ENCODE data around the gene EME2. TPM values are rescaled to one million over a fixed set of nuclear protein-coding genes. Genes with fewer than 3 reads are reported as not detected.

EME2 gene
- total and polyA plus RNA-seq, 2 donors (not counting 1 experiment from before 2014, with no cell fraction given) = 34.6 to 42.5 TPM

- Mint-ChIP-seq H3K27me3 (no peaks in the 10 kb centered on the region), H3K27ac (no peak overlapping the region), H3K9me3 (ENCODE audit: insufficient read depth) (no peaks in the 10 kb centered on the region), H3K4me3 (no peak overlapping the region), H3K4me1 (no peaks in the 10 kb centered on the region)
- Histone ChIP-seq H3K36me3 (replicated peaks in 1 of 2; ENCODE audit: control extremely low read depth in 1 of 2, control insufficient read depth in 1 of 2, extremely low read depth in 1 of 2, insufficient read depth in 2 of 2, low read length in 1 of 2) (peaks cover 0 to 43% of the 10 kb centered on the region in 2 experiments), H3K27ac (ENCODE audit: low read length in 2 of 2) (no peak overlapping the region), H4K20me1 (ENCODE audit: control insufficient read depth, insufficient read depth, low read length, poor library complexity, severe bottlenecking) (peaks cover 10% of the 10 kb centered on the region), H3K27me3 (replicated peaks in 1 of 4; ENCODE audit: control extremely low read depth in 1 of 4, control insufficient read depth in 3 of 4, insufficient read depth in 4 of 4, low read length in 3 of 4) (no peaks in the 10 kb centered on the region), H3K9me3 (ENCODE audit: control extremely low read depth in 1 of 3, control insufficient read depth in 2 of 3, insufficient read depth in 1 of 3, low read length in 2 of 3) (no peaks in the 10 kb centered on the region), H3K4me2 (replicated peaks; ENCODE audit: low read depth, low read length, poor library complexity, severe bottlenecking) (no peak overlapping the region), H3K9ac (ENCODE audit: low read length) (no peak overlapping the region), H3K4me3 (ENCODE audit: control extremely low read depth in 1 of 5, extremely low read depth in 1 of 5, insufficient read depth in 1 of 5, low read depth in 2 of 5, low read length in 4 of 5) (no peak overlapping the region), H2AFZ (ENCODE audit: insufficient read depth, low read depth, low read length, poor library complexity, severe bottlenecking) (no peak overlapping the region), H3K79me2 (ENCODE audit: control insufficient read depth, insufficient read depth, low read length) (peaks cover 4% of the 10 kb centered on the region), H3K4me1 (ENCODE audit: control insufficient read depth in 2 of 2, insufficient read depth in 2 of 2, low read length in 2 of 2) (no peaks in the 10 kb centered on the region)
- no peak for TF ChIP-seq EZH2 (IDR thresholded peaks at IDR 0.05; ENCODE audit: borderline replicate concordance, insufficient read depth, low read depth, low read length, poor library complexity, severe bottlenecking)
- no peak for TF ChIP-seq CTCF (IDR thresholded peaks at IDR 0.05)
- ChIA-PET POLR2A (no interaction called here), CTCF (no interaction called here)
- intact Hi-C loops (cut with micrococcal nuclease) = no loop called here
- no peak for ATAC-seq (ENCODE audit: low read depth)
- 95% methylated on average over 9 of the region's 12 CpGs for WGBS (ENCODE audit: insufficient coverage)
- no peak for DNase-seq
Observed at GRCh38 chr16:1754204-1754603, 18.4 kb upstream of the EME2 start.

- CTCF ChIA-PET = no interaction called here
Observed at GRCh38 chr16:1757714-1758461, 14.7 kb upstream of the EME2 start.

More at GRCh38 chr16:1757714-1758461, 14.7 kb upstream of the EME2 start:
- no peaks in the 10 kb centered on the region for H3K4me1 ChIP-seq (ENCODE audit: control insufficient read depth in 2 of 2, insufficient read depth in 2 of 2, low read length in 2 of 2)
- no peak overlapping the region for H2AFZ ChIP-seq (ENCODE audit: insufficient read depth, low read depth, low read length, poor library complexity, severe bottlenecking)
- no peak overlapping the region for H3K9ac ChIP-seq (ENCODE audit: low read length)
- ATAC-seq (ENCODE audit: low read depth) (no peak), DNase-seq (no peak)
- H3K79me2 ChIP-seq (ENCODE audit: control insufficient read depth, insufficient read depth, low read length) = no peaks in the 10 kb centered on the region
- peaks cover 4% of the 10 kb centered on the region for H4K20me1 ChIP-seq (ENCODE audit: control insufficient read depth, insufficient read depth, low read length, poor library complexity, severe bottlenecking)
- no peaks in the 10 kb centered on the region for H3K27me3 Mint-ChIP-seq
- WGBS (ENCODE audit: insufficient coverage) = 96% methylated on average over 30 of the region's 37 CpGs
- POLR2A ChIA-PET = no interaction called here
- no peaks in the 10 kb centered on the region for H3K9me3 ChIP-seq (ENCODE audit: control extremely low read depth in 1 of 3, control insufficient read depth in 2 of 3, insufficient read depth in 1 of 3, low read length in 2 of 3)
- no peak overlapping the region for H3K27ac ChIP-seq (ENCODE audit: low read length in 2 of 2)
- no peaks in the 10 kb centered on the region for H3K9me3 Mint-ChIP-seq (ENCODE audit: insufficient read depth)
- H3K4me2 ChIP-seq (replicated peaks; ENCODE audit: low read depth, low read length, poor library complexity, severe bottlenecking) = no peak overlapping the region
- H3K4me1 Mint-ChIP-seq = no peaks in the 10 kb centered on the region
- no peak overlapping the region for H3K27ac Mint-ChIP-seq
- TF ChIP-seq CTCF (IDR thresholded peaks at IDR 0.05) (no peak), EZH2 (IDR thresholded peaks at IDR 0.05; ENCODE audit: borderline replicate concordance, insufficient read depth, low read depth, low read length, poor library complexity, severe bottlenecking) (no peak)
- H3K36me3 ChIP-seq (replicated peaks in 1 of 2; ENCODE audit: control extremely low read depth in 1 of 2, control insufficient read depth in 1 of 2, extremely low read depth in 1 of 2, insufficient read depth in 2 of 2, low read length in 1 of 2) = peaks cover 0 to 51% of the 10 kb centered on the region in 2 experiments
- no peak overlapping the region for H3K4me3 ChIP-seq (ENCODE audit: control extremely low read depth in 1 of 5, extremely low read depth in 1 of 5, insufficient read depth in 1 of 5, low read depth in 2 of 5, low read length in 4 of 5)
- H3K27me3 ChIP-seq (replicated peaks in 1 of 4; ENCODE audit: control extremely low read depth in 1 of 4, control insufficient read depth in 3 of 4, insufficient read depth in 4 of 4, low read length in 3 of 4) = no peaks in the 10 kb centered on the region
- H3K4me3 Mint-ChIP-seq = no peak overlapping the region
- intact Hi-C loops (cut with micrococcal nuclease) = no loop called here

Data from B cell (primary cell).